ACC112 (cell line): ENCODE measurements around the gene HOXA5.

Experiments
- H2AFZ ChIP-seq: fragments of 200-600 bp; sonication (generic); one replicate; pipeline ENCODE4 v1.6.0; 2017; ENCODE audit warnings: antibody characterized with exemption, low read length; ENCODE audit not compliant: unreplicated experiment
- H3K27ac ChIP-seq: fragments of 200-600 bp; sonication (generic); 2 replicates; pipeline ENCODE4 v1.5.1; 2014; ENCODE audit warnings: low read depth, mild to moderate bottlenecking, antibody characterized with exemption, low read length, moderate library complexity
- H3K27me3 ChIP-seq: fragments of 200-600 bp; sonication (generic); 2 replicates; pipeline ENCODE4 v1.6.1; 2014; ENCODE audit warnings: mild to moderate bottlenecking, antibody characterized with exemption, low read length, moderate library complexity, mixed read lengths; ENCODE audit not compliant: insufficient read depth
- H3K36me3 ChIP-seq: fragments of 200-600 bp; sonication (generic); 2 replicates; pipeline ENCODE4 v1.6.1; 2016; ENCODE audit warnings: mild to moderate bottlenecking, antibody characterized with exemption, low read length, moderate library complexity, mixed read lengths; ENCODE audit not compliant: insufficient read depth
- H3K4me1 ChIP-seq: fragments of 200-600 bp; sonication (generic); one replicate; pipeline ENCODE4 v1.6.1; 2016; ENCODE audit warnings: low read length, mixed read lengths; ENCODE audit not compliant: insufficient read depth, unreplicated experiment, control insufficient read depth
- H3K4me3 ChIP-seq: fragments of 200-600 bp; sonication (generic); 2 replicates; pipeline ENCODE4 v1.5.1; 2014; ENCODE audit warnings: mild to moderate bottlenecking, low read depth, low read length
- H3K79me2 ChIP-seq: fragments of 200-600 bp; sonication (generic); one replicate; pipeline ENCODE4 v1.6.0; 2016; ENCODE audit warnings: low read length; ENCODE audit not compliant: control insufficient read depth, unreplicated experiment, insufficient read depth

The HOXA5 gene

GRCh38 chr7:27161214-27161720 lies 17.8 kb upstream of the HOXA5 start:
- Histone ChIP-seq H3K36me3 (no peaks in the 10 kb centered on the region), H3K79me2 (no peaks in the 10 kb centered on the region), H3K27ac (no peak overlapping the region), H3K27me3 (peaks cover 95% of the 10 kb centered on the region), H3K4me3 (peak overlapping the region; percentile 80), H3K4me1 (no peaks in the 10 kb centered on the region), H2AFZ (peak overlapping the region; percentile 70)

- Histone ChIP-seq H3K4me1 (no peaks in the 10 kb centered on the region), H3K4me3 (peak overlapping the region; percentile 80), H3K27ac (no peak overlapping the region), H3K36me3 (no peaks in the 10 kb centered on the region), H2AFZ (peak overlapping the region; percentile 87), H3K79me2 (no peaks in the 10 kb centered on the region), H3K27me3 (peaks cover 95% of the 10 kb centered on the region)
Observed at GRCh38 chr7:27160546-27161213, 17.2 kb upstream of the HOXA5 start.

- H2AFZ ChIP-seq, result peak overlapping the region; percentile 87
- H3K79me2 ChIP-seq, result no peaks in the 10 kb centered on the region
- H3K27ac ChIP-seq, result no peak overlapping the region
- no peaks in the 10 kb centered on the region for H3K4me1 ChIP-seq
- H3K27me3 ChIP-seq, result peaks cover 95% of the 10 kb centered on the region
- H3K36me3 ChIP-seq, result no peaks in the 10 kb centered on the region
- peak overlapping the region; percentile 80 for H3K4me3 ChIP-seq
Observed at GRCh38 chr7:27160145-27160545, 16.7 kb upstream of the HOXA5 start.

GRCh38 chr7:27159266-27160144 lies 16.0 kb upstream of the HOXA5 start:
- Histone ChIP-seq H3K4me3 (no peak overlapping the region), H3K27me3 (peaks cover 95% of the 10 kb centered on the region), H2AFZ (no peak overlapping the region), H3K36me3 (no peaks in the 10 kb centered on the region), H3K79me2 (no peaks in the 10 kb centered on the region), H3K27ac (no peak overlapping the region), H3K4me1 (no peaks in the 10 kb centered on the region)

GRCh38 chr7:27158436-27159265 lies 15.2 kb upstream of the HOXA5 start:
- Histone ChIP-seq H3K27me3 (peaks cover 95% of the 10 kb centered on the region), H3K79me2 (no peaks in the 10 kb centered on the region), H3K27ac (no peak overlapping the region), H3K4me1 (no peaks in the 10 kb centered on the region), H2AFZ (no peak overlapping the region), H3K4me3 (no peak overlapping the region), H3K36me3 (no peaks in the 10 kb centered on the region)

- Histone ChIP-seq H3K4me3 (no peak overlapping the region), H3K27me3 (peaks cover 95% of the 10 kb centered on the region), H3K27ac (no peak overlapping the region), H3K79me2 (no peaks in the 10 kb centered on the region), H3K36me3 (no peaks in the 10 kb centered on the region), H2AFZ (no peak overlapping the region), H3K4me1 (no peaks in the 10 kb centered on the region)
Observed at GRCh38 chr7:27157702-27158431, 14.4 kb upstream of the HOXA5 start.

- no peaks in the 10 kb centered on the region for H3K36me3 ChIP-seq
- H2AFZ ChIP-seq, result no peak overlapping the region
- no peak overlapping the region for H3K27ac ChIP-seq
- peaks cover 95% of the 10 kb centered on the region for H3K27me3 ChIP-seq
- H3K4me3 ChIP-seq, result no peak overlapping the region
- no peaks in the 10 kb centered on the region for H3K79me2 ChIP-seq
- no peaks in the 10 kb centered on the region for H3K4me1 ChIP-seq
Observed at GRCh38 chr7:27156916-27157701, 13.6 kb upstream of the HOXA5 start.

- Histone ChIP-seq H3K4me3 (peak within 1 kb of the TSS; percentile 36; the same call in 1 of the 2 replicates), H3K27me3 (peaks cover 97% of the 10 kb centered on the region), H3K36me3 (no peaks in the 10 kb centered on the region), H3K27ac (no peak within 1 kb of the TSS), H2AFZ (no peak within 1 kb of the TSS), H3K79me2 (no peaks in the 10 kb centered on the region), H3K4me1 (no peaks in the 10 kb centered on the region)
Observed at GRCh38 chr7:27156508-27156898, 13.0 kb upstream of the HOXA5 start, which contains the start of gene HOXA7. Gene HOXA7 (minus strand): TSS chr7:27156675. CDS start chr7:27156545, 130 bp downstream.

- no peak overlapping the region for H2AFZ ChIP-seq
- peak overlapping the region; percentile 36; the same call in 1 of the 2 replicates for H3K4me3 ChIP-seq
- no peak overlapping the region for H3K27ac ChIP-seq
- H3K36me3 ChIP-seq, result no peaks in the 10 kb centered on the region
- H3K79me2 ChIP-seq, result no peaks in the 10 kb centered on the region
- peaks cover 99% of the 10 kb centered on the region for H3K27me3 ChIP-seq
- H3K4me1 ChIP-seq, result no peaks in the 10 kb centered on the region
Observed at GRCh38 chr7:27155816-27156507, 12.5 kb upstream of the HOXA5 start.
